Iris pigment epithelial cell (primary cell): Measurements from ENCODE around the gene ARHGAP12.

Source experiments
- DNase-seq: peaks from one replicate; pipeline ENCODE4 v3.0.0-alpha.2; 2011; ENCODE audit warnings: low read depth

ARHGAP12 gene

GRCh38 chr10:31820096-31820495, 108.5 kb downstream of the ARHGAP12 start:
- DNase-seq: no peak

DNA sequence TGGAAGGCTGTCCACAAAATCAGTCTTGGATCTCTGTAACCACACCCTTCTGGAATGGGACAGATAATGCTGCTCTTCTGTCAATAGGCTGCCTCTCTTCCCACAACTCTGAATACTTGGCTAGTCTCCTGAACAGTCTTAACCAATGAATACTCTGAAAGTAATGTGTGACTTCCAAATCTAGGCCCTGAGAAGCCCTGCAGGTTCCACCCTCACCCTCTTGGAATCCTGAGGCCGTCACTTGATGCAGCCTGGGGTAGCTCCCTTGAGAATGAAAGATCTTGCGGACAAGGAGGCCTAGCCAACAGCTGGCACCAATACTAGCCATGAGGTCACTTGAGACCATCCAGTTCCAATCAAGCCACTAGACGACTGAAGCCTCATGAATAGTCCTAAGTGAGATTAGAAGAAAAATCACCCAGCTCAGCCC, 109.2 kb downstream of the ARHGAP12 start:
- no peak for DNase-seq

DNA sequence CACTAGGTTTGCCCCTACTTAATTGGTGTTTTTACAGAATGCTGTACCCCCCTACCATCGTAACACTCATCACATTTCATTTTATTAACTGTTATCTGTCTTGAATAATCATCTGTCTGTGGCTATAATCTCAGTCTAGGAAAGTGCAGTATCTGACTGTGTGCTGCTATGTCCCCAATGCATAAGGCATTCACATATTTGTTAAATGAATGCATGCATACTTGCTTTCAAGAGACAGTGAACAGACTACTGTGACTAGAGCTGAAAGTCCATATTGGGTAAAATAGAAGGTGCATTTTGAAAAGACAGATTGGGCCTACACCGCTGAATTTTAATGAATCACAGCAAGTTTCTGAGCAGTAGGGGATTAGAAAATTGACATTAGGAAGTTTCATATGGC, 112.3 kb downstream of the ARHGAP12 start:
- DNase-seq: peak; percentile 67

DNA sequence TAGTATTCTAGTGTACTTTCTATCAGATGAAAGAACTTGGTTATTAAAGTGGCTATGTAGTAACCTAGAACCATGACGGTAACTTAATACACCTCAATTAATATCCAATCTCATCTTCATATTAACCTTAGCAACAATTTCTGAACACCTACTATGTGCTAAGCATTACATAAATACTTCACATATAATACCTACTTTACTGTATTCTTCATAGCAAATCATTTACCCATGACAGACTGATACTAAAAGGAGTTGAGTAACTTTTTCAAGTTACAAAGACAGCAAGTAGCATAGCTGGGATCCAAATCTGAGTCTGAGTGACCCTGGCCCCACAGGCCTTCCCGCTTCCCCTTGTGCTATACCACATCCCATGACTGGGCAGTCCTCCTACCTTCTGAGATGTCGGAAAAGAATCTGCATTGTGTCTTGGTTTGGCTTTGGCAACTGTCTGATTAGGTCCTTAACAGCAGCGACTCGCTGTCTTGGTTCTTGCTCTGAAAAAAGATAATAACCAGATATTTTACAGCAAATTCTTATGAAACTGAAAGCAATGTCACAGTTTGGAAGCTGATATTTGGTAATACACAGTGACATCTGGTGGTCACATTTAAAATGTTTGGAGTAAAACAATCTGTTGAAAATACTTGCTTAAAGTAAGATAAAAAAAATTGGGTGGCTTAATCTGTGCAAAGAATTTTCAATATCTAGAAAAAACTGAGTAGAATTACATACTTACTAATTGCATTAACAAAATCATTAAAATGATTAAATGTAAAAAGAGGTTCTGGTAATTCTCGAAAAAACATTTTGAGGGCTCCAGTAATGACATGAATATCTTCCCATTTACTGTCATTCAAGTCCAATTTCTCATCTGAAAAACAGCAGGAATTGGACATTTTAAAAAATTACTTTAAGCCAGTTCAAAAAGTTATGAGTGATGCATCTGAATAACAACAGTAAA, 120.1 kb downstream of the ARHGAP12 start:
- DNase-seq: peak; percentile 71

GRCh38 chr10:31804352-31804810, 124.2 kb downstream of the ARHGAP12 start:
- no peak for DNase-seq

- no peak for DNase-seq
Measured at GRCh38 chr10:31803606-31804351, 124.9 kb downstream of the ARHGAP12 start.

DNA sequence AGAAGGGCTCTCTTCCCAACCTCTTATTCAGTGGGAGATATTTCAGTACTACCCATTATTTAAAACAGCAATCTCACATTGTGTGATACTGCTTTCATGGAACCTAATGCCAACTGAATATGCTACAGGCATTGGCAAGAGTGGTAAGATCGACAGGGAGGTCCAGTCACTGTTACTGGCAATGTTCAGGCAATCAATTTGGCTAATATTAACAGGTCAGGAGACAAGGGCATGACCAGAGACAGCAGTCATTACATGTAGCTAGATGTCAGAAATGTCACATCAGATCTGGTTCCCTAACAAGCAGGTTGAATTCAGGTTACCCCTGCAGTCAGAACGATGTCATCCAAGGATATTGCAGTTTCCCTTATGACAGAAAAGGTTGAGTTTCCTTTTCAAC, 129.4 kb downstream of the ARHGAP12 start:
- DNase-seq: no peak

DNA sequence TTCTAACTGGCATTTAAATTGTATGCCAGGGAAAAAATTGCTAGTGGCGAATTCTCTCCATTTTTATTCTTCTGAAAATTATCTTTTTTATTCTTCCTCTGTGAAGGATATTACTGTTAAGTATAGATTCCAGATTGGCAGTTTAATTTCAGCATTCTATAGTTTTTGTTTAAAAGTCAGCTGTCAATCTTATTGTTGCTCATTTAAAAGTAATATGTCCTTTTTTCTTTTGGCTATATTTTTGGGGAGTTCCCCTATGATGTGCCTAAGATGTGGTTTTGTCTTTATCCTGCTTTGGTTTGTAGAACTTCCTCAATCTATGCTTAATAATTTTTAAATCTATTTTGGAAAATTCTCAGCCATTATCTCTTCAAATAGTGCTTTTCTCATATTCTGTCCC, 135.9 kb downstream of the ARHGAP12 start:
- no peak for DNase-seq

DNA sequence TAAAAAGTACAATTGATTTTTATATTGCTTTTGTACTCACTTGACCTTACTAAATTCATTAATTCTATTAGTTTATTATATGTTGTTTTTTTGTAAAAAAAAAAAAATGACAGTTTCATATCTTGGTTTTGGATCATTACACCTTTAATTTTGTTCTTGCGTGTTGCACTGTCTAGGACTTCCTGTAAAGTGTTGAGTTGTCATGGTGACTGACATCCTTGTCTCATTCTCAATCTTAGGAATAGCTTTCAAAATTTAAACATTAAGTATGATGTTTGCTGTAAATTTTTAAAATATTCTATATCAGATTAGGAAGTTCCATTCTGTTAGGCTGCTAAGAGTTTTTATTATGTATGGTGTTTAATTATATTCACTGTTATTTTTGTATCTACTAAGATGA, 139.1 kb downstream of the ARHGAP12 start:
- no peak for DNase-seq

- no peak for DNase-seq
Measured at GRCh38 chr10:31782701-31783100, 145.9 kb downstream of the ARHGAP12 start.

DNA sequence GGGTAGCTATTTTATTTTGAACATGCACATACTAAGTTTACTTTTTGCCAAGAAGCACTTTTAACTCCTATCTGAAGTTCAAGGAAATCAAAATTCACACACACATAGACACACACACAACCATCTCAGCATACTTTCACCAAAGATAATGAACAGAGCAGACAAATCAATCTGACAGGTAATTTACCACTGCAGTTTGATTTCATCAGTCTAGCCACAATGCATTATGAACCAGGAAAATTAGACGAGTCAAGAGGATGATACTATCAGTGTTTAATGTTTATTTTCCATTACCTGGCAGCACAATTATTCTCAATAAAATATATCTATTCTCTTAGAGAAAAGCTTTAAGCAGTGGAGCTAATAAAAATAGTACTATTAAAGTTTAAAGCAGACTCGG, 147.9 kb downstream of the ARHGAP12 start:
- DNase-seq: no peak

DNA sequence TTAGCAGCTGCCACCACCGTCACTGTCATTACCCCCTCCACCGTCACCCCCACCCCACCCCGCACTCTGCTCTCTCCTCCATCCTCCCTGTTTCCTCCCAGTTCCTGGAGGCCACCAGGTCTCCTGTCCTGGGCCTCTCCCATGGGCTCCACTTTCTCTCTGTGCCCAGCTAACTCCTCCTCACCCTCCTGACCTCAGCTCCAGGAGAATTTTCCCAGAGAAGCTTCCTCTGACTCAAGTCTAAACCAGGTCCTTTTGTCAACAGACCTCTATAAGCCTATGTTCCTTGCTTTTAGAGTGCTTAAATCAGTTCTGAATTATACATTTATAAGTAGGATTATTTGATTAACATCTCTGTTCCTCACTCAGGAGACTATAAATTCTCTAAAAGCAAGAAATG, 150.0 kb downstream of the ARHGAP12 start:
- no peak for DNase-seq

DNA sequence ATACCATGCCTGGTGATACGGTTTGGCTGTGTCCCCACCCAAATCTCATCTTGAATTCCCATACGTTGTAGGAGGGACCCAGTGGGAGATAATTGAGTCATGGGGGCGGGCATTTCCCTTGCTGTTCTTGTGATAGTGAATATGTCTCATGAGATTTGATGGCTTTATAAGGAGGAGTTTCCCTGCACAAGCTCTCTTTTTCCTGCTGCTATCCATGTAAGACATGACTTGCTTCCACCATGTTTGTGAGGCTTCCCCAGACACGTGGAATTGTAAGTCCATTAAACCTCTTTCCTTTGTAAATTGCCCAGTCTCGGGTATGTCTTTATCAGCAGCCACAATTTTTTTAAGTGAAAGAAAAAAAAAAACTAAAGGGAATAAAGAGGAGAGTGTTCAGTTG, 152.5 kb downstream of the ARHGAP12 start:
- DNase-seq: no peak

- DNase-seq: no peak
Measured at GRCh38 chr10:31774928-31775650, 153.5 kb downstream of the ARHGAP12 start.

DNA sequence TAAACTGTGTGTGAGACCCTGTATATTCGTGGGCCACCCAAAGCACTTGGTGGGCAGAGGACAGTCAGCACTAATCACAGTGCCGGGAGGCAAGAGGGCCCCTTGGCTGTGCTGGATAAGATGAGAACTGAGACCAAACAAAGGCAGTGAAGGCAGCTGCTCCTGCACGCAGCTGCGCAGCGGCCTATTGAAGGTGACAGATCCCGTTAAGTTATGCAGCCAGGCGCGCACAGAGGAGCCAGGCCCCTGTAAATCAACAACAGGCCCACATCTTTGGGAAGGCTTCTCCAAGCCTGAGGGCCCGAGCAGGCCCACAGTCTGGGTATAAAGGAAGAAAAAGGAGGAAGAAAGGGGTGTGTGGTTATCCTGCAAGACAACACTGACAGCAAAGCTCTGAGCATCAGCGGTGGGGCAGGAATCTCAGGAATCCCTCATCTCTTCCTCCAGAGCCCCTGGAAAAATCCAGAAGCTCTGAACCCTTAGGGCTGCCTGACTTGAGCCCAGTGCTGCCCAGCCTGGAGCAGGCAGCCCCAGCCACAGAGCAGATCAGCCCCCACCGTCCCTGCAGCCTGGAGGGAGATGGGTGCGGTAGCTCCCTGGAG, 154.2 kb downstream of the ARHGAP12 start:
- DNase-seq: no peak

GRCh38 chr10:31773749-31774298, 154.8 kb downstream of the ARHGAP12 start:
- DNase-seq: no peak

DNA sequence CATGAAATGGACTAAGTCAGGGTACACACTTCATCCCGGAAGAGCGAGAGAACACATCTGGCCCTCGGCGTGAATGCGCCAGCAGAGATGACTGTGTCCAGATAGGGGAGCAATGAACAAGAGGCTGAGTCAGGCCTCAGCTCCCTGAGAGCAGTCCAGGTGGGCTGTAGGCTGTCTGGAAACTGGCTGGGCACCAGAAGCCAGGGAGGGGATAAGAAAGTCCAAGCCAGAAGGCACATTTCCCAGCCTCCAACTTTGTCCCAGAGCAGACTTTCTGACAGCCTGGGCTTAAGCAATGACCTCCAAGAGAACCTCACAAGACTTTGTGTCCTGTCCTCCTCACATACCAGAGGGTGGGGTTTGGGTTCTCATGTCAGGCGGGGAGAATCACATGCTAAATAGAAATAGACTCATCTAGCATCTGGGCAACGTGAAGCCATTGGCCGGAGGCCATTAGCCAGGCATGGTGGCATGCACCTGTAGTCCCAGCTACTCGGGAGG, 157.2 kb downstream of the ARHGAP12 start:
- DNase-seq: peak; percentile 36

DNA sequence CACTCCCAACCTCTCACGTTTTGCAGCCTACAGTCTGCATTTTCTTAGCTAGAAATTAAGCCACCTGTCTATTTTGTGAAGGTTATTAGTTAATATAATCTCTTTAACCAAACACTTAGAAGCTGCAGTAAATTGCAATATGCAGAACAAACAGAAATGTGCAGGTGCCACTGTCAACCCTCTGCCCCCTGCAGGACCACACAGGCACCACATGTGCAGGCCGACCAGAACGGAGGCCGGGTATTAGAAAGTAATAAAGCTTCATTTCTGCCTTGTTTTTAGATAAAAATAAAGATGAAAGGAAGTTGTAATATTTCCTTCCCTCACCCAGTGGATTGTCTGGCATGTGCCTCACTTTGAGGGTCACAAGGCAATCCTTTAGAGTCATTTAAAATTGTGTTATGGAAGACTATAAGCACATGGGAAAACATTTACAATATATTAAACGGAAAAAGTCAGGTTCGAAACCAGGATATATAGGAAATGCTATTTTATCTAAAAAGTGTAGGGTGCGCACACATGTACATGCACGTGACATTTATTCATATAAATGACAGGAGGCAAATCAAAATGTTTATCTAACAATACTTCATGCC, 158.2 kb downstream of the ARHGAP12 start:
- peak; percentile 34 for DNase-seq

DNA sequence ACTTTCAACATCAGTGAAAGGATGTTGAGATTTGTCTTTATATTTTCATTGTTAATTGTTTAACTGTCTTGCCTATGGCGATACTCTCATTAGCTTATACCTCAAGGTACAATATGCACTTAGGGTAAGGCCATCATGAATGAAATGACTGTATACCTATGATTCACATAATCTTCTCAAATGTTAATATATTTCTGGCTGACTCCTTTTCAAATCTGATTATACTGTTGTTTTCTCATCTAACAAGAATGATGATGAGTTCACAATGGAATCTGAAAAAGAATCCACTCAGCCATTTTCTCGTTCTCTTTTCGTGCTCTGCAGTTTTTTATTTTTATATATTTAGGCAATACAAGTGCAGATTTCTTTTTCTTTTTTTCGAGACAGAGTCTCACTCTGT, 159.1 kb downstream of the ARHGAP12 start:
- peak; percentile 82 for DNase-seq

DNA sequence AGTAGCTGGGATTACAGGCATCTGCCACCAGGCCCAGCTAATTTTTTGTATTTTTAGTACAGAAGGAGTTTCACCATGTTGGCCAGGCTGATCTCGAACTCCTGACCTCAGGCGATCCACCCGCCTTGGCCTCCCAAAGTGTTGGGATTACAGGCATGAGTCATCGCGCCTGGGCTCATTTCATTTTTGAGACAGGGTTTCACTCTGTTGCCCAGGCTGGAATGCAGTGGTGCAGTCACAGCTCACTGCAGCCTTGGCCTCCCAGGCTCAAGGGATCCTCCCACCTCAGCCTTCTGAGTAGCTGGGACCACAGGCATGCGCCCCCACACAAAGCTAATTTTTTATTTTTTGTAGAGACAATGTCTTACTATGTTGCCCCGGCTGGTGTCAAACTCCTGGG, 159.7 kb downstream of the ARHGAP12 start:
- peak; percentile 70 for DNase-seq

- DNase-seq: peak; percentile 81
Measured at GRCh38 chr10:31768467-31768866, 160.2 kb downstream of the ARHGAP12 start.
